ENCODE data around the gene SLC66A1. TPM values are rescaled to one million over a fixed set of nuclear protein-coding genes. Genes with fewer than 3 reads are reported as not detected.

Gene SLC66A1
- total RNA-seq, 1 donor from 2014 or later: 4.8 TPM

DNA sequence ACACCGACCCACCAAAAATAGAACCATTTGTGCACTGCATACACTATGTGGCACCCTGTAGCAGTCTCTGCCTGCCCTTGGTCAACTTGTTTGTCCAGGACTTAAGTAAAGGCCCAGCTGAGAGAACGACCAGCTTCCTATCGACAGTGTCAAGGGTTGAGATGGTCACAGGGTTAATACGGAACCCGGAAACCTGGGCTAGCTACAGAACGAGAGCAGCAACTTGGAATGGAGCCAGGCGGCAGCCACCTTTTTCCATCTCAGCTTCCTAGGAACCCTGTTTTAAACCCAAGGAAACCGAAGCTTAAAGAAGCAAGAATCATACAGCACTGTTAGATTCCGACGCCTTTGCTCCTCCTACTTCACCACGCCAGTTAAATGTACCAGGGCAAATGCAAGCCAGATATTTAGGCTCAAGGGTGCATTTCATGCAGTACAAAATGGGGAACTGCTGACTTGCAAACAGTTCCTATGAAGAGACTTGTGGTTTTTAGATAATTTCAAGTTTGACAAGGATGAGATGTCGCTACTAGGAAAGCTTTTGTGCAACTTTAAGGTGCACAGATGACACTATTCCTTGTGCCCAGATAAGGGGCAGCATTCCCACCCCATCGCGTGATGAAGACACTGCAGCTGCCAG lies 35.5 kb downstream of the SLC66A1 start:
- no peak overlapping the region for H3K4me2 ChIP-seq
- H3K27me3 ChIP-seq: no peaks in the 10 kb centered on the region
- H3K9me3 Mint-ChIP-seq: no peaks in the 10 kb centered on the region
- H3K9ac ChIP-seq: no peak overlapping the region
- no peaks in the 10 kb centered on the region for H3K79me2 ChIP-seq (ENCODE audit: low read depth)
- no peak overlapping the region for H3K27ac ChIP-seq
- H2AFZ ChIP-seq (replicated peaks): no peak overlapping the region
- H3K27me3 Mint-ChIP-seq (ENCODE audit: insufficient read depth, low read depth): peaks cover 5% of the 10 kb centered on the region
- H4K20me1 ChIP-seq (ENCODE audit: low read depth): peaks cover 6% of the 10 kb centered on the region
- no peak overlapping the region for H3K4me3 ChIP-seq
- H3K36me3 ChIP-seq: no peaks in the 10 kb centered on the region
- TF ChIP-seq, protein P1, sequence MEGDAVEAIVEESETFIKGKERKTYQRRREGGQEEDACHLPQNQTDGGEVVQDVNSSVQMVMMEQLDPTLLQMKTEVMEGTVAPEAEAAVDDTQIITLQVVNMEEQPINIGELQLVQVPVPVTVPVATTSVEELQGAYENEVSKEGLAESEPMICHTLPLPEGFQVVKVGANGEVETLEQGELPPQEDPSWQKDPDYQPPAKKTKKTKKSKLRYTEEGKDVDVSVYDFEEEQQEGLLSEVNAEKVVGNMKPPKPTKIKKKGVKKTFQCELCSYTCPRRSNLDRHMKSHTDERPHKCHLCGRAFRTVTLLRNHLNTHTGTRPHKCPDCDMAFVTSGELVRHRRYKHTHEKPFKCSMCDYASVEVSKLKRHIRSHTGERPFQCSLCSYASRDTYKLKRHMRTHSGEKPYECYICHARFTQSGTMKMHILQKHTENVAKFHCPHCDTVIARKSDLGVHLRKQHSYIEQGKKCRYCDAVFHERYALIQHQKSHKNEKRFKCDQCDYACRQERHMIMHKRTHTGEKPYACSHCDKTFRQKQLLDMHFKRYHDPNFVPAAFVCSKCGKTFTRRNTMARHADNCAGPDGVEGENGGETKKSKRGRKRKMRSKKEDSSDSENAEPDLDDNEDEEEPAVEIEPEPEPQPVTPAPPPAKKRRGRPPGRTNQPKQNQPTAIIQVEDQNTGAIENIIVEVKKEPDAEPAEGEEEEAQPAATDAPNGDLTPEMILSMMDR (IDR thresholded peaks at IDR 0.05): no peak
- TF ChIP-seq EZH2 (IDR thresholded peaks at IDR 0.05): no peak
- TF ChIP-seq EZH2phosphoT487 (IDR thresholded peaks at IDR 0.05): no peak
- no peak for DNase-seq (ENCODE audit: low spot score)
- H3K4me3 Mint-ChIP-seq: no peak overlapping the region
- no peak overlapping the region for H3K27ac Mint-ChIP-seq
- no peaks in the 10 kb centered on the region for H3F3A ChIP-seq (ENCODE audit: low read depth)
- H3K36me3 Mint-ChIP-seq: peaks cover 11% of the 10 kb centered on the region
- H3K4me1 ChIP-seq: no peaks in the 10 kb centered on the region
- no peaks in the 10 kb centered on the region for H3K9me3 ChIP-seq (ENCODE audit: low read depth)
- no peaks in the 10 kb centered on the region for H3K4me1 Mint-ChIP-seq

DNA sequence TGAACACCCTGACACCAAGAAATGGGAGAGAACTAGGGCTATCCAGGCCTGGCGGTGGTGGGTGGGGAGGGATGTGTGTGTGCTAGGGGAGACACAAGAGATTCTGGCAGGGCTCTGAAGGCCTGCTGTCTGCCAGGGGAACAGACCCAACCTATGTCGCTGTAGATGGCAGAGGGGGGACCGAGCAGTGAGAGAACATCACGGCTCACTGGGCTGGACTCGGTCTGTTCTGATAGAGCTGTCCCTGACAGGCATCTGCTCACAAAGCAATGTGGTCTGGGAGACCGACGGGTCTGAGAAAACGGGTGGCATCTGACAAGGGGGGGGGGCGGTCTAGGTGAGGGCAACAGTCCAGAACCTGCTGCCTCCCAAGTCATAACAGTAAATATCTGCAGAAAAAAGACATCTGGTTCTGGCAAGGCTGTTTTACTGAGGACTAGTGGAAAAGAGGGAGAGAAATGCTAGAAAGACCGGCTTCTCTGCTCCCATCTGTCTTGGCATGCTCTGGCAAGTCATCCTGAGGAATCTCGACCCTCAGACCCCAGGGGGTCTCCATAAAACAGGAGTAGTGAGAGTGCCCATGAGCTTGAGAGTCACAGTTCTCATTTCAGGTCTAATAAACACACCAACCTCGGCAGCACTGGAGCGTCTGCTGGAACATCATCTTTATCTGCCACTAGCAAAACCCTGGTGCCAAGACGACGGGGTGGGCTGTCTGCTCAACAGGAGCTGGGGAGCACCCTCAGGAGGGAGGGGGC lies 36.5 kb downstream of the SLC66A1 start:
- Histone ChIP-seq H3K27me3 (no peaks in the 10 kb centered on the region), H3K27ac (no peak overlapping the region), H3K9me3 (ENCODE audit: low read depth) (no peaks in the 10 kb centered on the region), H3K9ac (no peak overlapping the region), H3K36me3 (no peaks in the 10 kb centered on the region), H4K20me1 (ENCODE audit: low read depth) (peaks cover 16% of the 10 kb centered on the region), H3K4me3 (no peak overlapping the region), H3K4me1 (peaks cover 2% of the 10 kb centered on the region), H2AFZ (replicated peaks) (no peak overlapping the region), H3F3A (ENCODE audit: low read depth) (no peaks in the 10 kb centered on the region), H3K4me2 (no peak overlapping the region), H3K79me2 (ENCODE audit: low read depth) (no peaks in the 10 kb centered on the region)
- no peak for TF ChIP-seq EZH2phosphoT487 (IDR thresholded peaks at IDR 0.05)
- TF ChIP-seq, protein P1 (IDR thresholded peaks at IDR 0.05): no peak
- TF ChIP-seq EZH2 (IDR thresholded peaks at IDR 0.05): no peak
- DNase-seq (ENCODE audit: low spot score): no peak
- H3K36me3 Mint-ChIP-seq: peaks cover 10% of the 10 kb centered on the region
- H3K4me1 Mint-ChIP-seq: no peaks in the 10 kb centered on the region
- H3K27me3 Mint-ChIP-seq (ENCODE audit: insufficient read depth, low read depth): peaks cover 3% of the 10 kb centered on the region
- no peak overlapping the region for H3K27ac Mint-ChIP-seq
- no peak overlapping the region for H3K4me3 Mint-ChIP-seq
- H3K9me3 Mint-ChIP-seq: no peaks in the 10 kb centered on the region

DNA sequence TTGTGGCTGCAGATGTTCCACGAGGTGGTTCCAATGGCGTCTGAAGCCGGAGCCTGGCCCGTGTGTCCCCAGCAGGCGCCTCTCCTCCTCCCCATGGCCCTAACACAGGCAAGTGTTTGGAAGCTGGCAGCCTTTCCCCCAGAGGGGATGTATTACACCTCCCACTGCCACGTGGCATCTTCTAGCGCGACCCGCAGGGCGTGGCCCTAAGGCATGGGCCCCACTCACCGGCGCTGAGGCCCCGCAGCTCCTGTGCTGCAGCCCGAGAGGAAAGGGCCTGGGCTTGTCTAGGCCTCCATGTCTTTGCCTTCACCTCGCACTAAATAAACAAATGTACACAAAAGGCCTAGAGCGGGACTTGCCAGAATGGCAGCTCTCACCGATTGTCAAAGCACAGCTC lies 37.9 kb downstream of the SLC66A1 start:
- no peaks in the 10 kb centered on the region for H3K36me3 ChIP-seq
- Mint-ChIP-seq H3K36me3 (peaks cover 10% of the 10 kb centered on the region), H3K4me1 (no peaks in the 10 kb centered on the region), H3K27me3 (ENCODE audit: insufficient read depth, low read depth) (no peaks in the 10 kb centered on the region), H3K4me3 (peak overlapping the region; percentile 27), H3K9me3 (no peaks in the 10 kb centered on the region), H3K27ac (no peak overlapping the region)
- no peaks in the 10 kb centered on the region for H3K9me3 ChIP-seq (ENCODE audit: low read depth)
- peaks cover 24% of the 10 kb centered on the region for H4K20me1 ChIP-seq (ENCODE audit: low read depth)
- no peak overlapping the region for H3K4me2 ChIP-seq
- H3K27ac ChIP-seq: no peak overlapping the region
- peaks cover 5% of the 10 kb centered on the region for H3K4me1 ChIP-seq
- no peaks in the 10 kb centered on the region for H3F3A ChIP-seq (ENCODE audit: low read depth)
- H3K27me3 ChIP-seq: no peaks in the 10 kb centered on the region
- TF ChIP-seq EZH2 (IDR thresholded peaks at IDR 0.05) (no peak), EZH2phosphoT487 (IDR thresholded peaks at IDR 0.05) (no peak)
- TF ChIP-seq, protein P1 (IDR thresholded peaks at IDR 0.05): no peak
- no peaks in the 10 kb centered on the region for H3K79me2 ChIP-seq (ENCODE audit: low read depth)
- H3K9ac ChIP-seq: no peak overlapping the region
- no peak overlapping the region for H2AFZ ChIP-seq (replicated peaks)
- H3K4me3 ChIP-seq: no peak overlapping the region
- no peak for DNase-seq (ENCODE audit: low spot score)
